GM12873 (cell line): ENCODE measurements around the gene THNSL1.

Experiments
- TF ChIP-seq, protein P1 (sequence below): IDR thresholded peaks from 2 replicates; pipeline ENCODE4 v1.5.1; 2012; ENCODE audit warnings: low read depth, mild to moderate bottlenecking, moderate library complexity, low read length, control low read depth; ENCODE audit not compliant: insufficient read depth; ENCODE audit errors: missing control alignments

The THNSL1 gene

DNA sequence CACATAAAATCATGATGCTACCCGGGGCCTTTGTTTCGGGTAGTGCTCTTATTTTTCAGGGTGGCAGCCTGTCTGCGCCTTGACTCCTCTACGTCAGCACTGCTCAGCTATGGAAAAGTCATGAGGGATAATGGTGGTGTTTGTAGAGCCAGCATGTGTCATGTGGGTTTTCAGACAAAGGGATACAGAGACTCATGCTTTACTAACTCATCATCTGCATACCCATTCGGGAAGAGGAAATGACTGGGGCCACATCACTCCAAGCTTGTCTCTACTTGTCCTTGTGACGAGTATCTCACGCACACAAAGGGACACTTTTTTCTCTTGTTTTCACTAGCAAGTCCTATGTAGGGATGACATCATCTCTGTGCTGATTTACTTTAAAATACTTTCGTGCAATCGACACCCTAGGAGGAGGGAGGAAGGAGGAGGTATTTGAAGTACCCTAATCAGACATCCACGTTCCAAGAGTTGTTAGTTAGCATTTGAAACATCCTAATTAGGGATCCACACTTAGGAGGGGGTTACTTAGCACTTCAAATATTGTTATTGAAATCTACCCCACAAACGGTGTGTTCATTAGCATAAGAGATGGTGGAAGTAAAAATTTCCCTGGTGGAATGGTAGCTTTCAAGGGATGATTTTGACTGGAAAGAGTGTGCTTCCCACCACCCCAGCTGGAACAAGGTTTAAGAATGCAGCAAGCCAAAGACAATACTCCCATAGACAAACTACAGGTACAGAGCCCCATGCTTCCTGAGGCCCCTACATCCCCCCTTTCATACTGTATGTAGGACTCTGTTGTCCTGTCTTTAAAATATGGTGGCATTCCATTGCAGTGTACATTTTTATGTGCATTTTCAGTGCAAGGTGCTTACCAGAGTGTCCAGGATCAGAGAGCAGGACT lies 52.0 kb downstream of the THNSL1 start:
- TF ChIP-seq, protein P1, sequence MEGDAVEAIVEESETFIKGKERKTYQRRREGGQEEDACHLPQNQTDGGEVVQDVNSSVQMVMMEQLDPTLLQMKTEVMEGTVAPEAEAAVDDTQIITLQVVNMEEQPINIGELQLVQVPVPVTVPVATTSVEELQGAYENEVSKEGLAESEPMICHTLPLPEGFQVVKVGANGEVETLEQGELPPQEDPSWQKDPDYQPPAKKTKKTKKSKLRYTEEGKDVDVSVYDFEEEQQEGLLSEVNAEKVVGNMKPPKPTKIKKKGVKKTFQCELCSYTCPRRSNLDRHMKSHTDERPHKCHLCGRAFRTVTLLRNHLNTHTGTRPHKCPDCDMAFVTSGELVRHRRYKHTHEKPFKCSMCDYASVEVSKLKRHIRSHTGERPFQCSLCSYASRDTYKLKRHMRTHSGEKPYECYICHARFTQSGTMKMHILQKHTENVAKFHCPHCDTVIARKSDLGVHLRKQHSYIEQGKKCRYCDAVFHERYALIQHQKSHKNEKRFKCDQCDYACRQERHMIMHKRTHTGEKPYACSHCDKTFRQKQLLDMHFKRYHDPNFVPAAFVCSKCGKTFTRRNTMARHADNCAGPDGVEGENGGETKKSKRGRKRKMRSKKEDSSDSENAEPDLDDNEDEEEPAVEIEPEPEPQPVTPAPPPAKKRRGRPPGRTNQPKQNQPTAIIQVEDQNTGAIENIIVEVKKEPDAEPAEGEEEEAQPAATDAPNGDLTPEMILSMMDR, result no peak

DNA sequence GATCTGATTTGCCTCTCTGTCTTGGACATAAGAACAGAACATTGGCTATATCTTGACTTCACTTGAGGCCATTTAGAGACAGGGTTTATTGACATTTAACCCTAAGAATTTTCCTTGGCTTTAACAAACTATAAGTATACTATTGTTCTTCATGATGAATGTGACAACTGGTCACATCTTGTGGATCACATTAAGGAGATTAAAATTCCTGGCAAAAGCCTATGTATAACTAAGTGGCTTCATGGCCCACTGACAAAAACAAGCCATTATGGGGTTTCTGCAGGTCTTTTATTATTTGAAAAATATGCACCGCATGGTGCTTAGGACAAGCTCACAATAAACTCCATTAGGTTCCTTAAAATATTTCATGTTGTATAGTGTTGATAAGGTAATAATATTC lies 54.8 kb downstream of the THNSL1 start:
- TF ChIP-seq, protein P1, result no peak

DNA sequence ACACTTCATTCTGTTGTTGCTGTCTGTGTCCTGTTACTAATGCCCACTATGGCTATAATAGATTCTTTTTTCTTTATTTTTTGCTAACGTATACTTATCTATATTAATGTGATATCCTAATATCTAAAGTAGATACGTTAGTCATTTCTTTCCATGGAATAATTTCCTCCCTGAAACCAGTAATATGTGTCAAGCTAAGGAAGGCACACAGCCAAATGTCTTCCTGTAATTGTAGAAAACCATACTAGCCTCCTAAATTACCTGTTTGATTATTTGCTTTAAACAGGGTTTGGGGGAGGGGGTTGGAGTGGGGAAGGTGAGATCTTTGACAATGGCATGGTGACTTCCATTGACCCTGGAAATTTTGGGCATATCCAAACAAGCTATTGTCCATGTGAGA lies 56.4 kb downstream of the THNSL1 start:
- TF ChIP-seq, protein P1, result no peak

DNA sequence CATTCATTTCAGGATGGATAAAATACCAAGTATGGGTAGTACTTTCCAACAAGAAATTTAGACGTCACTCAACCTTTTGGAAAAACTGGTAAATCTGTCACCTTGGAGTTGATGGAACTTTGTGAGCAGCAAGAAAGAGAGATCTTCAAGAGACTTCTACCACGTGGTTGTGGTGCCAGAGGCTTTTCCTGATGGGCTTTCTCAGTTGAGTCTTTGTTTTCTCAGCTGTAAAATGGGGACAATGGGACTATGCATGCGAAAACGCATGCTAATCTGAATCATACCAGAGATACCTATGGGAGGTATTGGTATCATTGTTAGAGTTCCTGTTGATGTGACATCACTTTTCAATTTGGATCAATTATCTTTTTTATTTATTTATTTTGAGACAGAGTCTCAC lies 59.4 kb downstream of the THNSL1 start:
- TF ChIP-seq, protein P1, result no peak
